GM12891 (cell line): ENCODE results near the gene PNISR.

Experiments used
- POLR2A ChIP-seq: IDR thresholded peaks from 2 replicates; pipeline ENCODE4 v1.6.1; 2011; ENCODE audit warnings: low read depth, low read length, control low read depth
- POU2F2 ChIP-seq: IDR thresholded peaks from 2 replicates; pipeline ENCODE4 v1.6.1; 2011; ENCODE audit warnings: low read depth, mild to moderate bottlenecking, control low read depth, low read length, moderate library complexity

DNA sequence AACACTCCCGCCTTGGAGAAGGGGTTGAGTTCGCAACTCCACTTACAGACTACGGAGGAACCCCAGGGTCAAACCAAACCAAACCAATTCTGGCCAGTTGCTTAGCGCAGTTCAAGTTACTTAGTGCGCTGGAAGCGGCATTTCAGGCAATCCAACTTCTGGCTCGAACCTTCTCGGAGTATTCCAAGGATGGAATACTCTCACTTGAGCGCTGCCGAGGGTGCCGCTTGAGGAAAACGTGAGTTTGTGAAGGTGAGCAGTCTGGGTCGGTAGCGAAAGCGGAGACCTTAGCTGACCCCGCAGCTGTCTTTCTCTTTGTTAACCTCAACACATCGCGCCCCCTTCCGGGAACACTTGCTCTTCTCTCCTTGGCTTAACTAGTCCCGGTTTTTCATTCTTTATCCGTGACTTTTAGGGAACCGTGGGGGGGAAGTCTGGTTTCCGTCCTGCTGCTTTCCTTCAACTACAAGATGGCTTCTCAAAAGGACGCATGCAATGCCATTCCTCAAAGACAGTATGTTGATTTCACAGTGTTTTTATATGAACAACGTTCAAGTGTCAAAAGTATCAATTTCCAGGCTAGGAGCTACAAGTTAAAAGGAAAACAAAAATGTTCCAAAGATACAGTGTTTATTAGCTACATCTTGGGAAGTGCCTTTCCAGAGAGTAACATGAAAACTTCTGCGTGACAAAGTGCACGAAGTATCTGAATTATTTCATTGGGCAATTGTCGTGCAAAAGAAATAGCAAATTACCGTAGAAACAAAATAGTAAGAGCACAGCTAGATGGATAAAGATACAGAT is 741 bp upstream of the PNISR start:
- TF ChIP-seq POLR2A = peak; percentile 14; the same call in 1 of the 2 replicates
- TF ChIP-seq POU2F2 = no peak; the same call in 1 of the 2 replicates
